VCaP (cell line): Measurements from ENCODE around the gene GNPTG.

Experiments
- H3K27ac ChIP-seq: fragments of 450-650 bp; 2 replicates; pipeline ENCODE4 v1.5.1; 2017
- TF ChIP-seq, protein P1 (sequence below): fragments of 450-650 bp; conservative IDR thresholded peaks from 2 replicates; pipeline ENCODE4 v1.5.1; 2017; ENCODE audit warnings: mild to moderate bottlenecking, moderate library complexity

GNPTG gene

DNA sequence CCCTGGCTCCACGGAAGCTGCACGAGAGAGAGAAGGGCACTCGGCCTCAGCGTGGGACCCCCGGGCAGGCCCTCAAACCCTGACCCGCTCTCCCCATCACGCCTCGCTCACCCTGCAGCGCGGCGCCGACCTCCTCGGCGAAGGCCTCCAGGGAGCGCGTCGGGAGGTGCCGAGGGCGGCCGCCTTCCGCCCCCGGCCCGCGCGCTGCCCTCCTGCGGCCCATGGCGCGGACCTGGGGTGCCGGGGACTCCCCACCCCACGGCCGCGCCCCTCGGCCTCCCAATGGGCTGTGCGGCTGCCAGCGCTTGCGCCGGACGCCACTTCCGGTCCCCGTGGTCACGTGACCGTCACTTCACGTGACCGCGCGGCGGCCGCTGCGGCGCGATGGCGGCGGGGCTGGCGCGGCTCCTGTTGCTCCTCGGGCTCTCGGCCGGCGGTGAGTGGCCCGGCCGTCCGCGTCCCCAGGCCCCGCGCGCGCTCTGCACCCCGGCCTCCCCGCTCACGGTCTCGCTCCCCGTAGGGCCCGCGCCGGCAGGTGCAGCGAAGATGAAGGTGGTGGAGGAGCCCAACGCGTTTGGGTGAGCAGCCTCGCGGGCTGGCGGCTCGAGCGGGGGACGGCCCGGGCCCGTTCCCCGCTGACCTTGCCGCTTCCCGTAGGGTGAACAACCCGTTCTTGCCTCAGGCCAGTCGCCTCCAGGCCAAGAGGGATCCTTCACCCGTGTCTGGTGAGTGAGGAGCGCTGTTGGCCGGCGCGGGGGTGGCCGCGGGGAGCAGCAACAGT is at the start of gene GNPTG, which contains the start of gene TSR3:
GNPTG (plus strand) TSS at position 350 of the 781 bp plus-strand sequence; CDS start at position 385, 35 bp downstream.
TSR3 (minus strand) TSS at position 297 of the 781 bp plus-strand sequence; CDS start at position 223, 74 bp downstream.
- TF ChIP-seq, protein P1, sequence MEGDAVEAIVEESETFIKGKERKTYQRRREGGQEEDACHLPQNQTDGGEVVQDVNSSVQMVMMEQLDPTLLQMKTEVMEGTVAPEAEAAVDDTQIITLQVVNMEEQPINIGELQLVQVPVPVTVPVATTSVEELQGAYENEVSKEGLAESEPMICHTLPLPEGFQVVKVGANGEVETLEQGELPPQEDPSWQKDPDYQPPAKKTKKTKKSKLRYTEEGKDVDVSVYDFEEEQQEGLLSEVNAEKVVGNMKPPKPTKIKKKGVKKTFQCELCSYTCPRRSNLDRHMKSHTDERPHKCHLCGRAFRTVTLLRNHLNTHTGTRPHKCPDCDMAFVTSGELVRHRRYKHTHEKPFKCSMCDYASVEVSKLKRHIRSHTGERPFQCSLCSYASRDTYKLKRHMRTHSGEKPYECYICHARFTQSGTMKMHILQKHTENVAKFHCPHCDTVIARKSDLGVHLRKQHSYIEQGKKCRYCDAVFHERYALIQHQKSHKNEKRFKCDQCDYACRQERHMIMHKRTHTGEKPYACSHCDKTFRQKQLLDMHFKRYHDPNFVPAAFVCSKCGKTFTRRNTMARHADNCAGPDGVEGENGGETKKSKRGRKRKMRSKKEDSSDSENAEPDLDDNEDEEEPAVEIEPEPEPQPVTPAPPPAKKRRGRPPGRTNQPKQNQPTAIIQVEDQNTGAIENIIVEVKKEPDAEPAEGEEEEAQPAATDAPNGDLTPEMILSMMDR: no peak
- peak within 1 kb of the TSS; percentile 61; the same call in 1 of the 2 replicates for H3K27ac ChIP-seq

GRCh38 chr16:1305823-1306222 is 45.9 kb upstream of the GNPTG start:
- TF ChIP-seq, protein P1: no peak
- H3K27ac ChIP-seq: no peak overlapping the region

GRCh38 chr16:1306334-1306733 is 45.4 kb upstream of the GNPTG start:
- TF ChIP-seq, protein P1: no peak
- H3K27ac ChIP-seq: no peak overlapping the region

- TF ChIP-seq, protein P1: no peak
- peak overlapping the region; percentile 96 for H3K27ac ChIP-seq
These were observed 43.4 kb upstream of the GNPTG start for GRCh38 chr16:1308036-1308976.

- peak within 1 kb of the TSS; percentile 96 for H3K27ac ChIP-seq
- TF ChIP-seq, protein P1: no peak
These were observed 42.5 kb upstream of the GNPTG start, which contains the start of gene UBE2I for GRCh38 chr16:1308977-1309885. Gene UBE2I, plus strand, starts transcription at chr16:1309636. Its CDS starts 4,395 bp downstream, at chr16:1314031.

- TF ChIP-seq, protein P1: no peak
- peak overlapping the region; percentile 96 for H3K27ac ChIP-seq
These were observed 41.6 kb upstream of the GNPTG start for GRCh38 chr16:1309888-1310831.
